Measurements from ENCODE around the gene MICAL1.

The MICAL1 gene

GRCh38 chr6:109482905-109483734 lies 27.5 kb upstream of the MICAL1 start, which contains the start of gene ZBTB24 (continued):
- TF ChIP-seq ZNF302 (tag by site-specific recombination; IDR thresholded peaks at IDR 0.05; ENCODE audit: low read depth) (no peak), ZNF335 (tag by site-specific recombination; conservative IDR thresholded peaks at IDR 0.05) (no peak), TSHZ1 (tag by site-specific recombination; IDR thresholded peaks at IDR 0.05; ENCODE audit: borderline replicate concordance) (no peak), ZNF521 (tag by site-specific recombination; IDR thresholded peaks at IDR 0.05) (no peak), ZNF433 (tag by site-specific recombination; IDR thresholded peaks at IDR 0.05; ENCODE audit: low read depth) (no peak), ELK4 (IDR thresholded peaks at IDR 0.05; ENCODE audit: borderline replicate concordance, low read depth, low read length) (no peak), GLIS2 (tag by site-specific recombination; IDR thresholded peaks at IDR 0.05) (peak; percentile 88), ZNF558 (tag by site-specific recombination; IDR thresholded peaks at IDR 0.05) (no peak), SALL2 (tag by site-specific recombination; IDR thresholded peaks at IDR 0.05; ENCODE audit: borderline replicate concordance) (no peak), ZNF571 (tag by site-specific recombination; IDR thresholded peaks at IDR 0.05) (no peak), ZNF555 (tag by site-specific recombination; conservative IDR thresholded peaks at IDR 0.05) (no peak), YY1 (tag by site-specific recombination; IDR thresholded peaks at IDR 0.05) (peak; percentile 22; the same call in 1 of the 2 replicates), EGR2 (tag by site-specific recombination; IDR thresholded peaks at IDR 0.05; ENCODE audit: low read depth) (no peak), BCL11B (tag by site-specific recombination; IDR thresholded peaks at IDR 0.05; ENCODE audit: low read depth) (no peak), ZNF645 (tag by site-specific recombination; IDR thresholded peaks at IDR 0.05) (no peak), ZEB2 (tag by site-specific recombination; IDR thresholded peaks at IDR 0.05) (no peak), ZNF701 (tag by site-specific recombination; IDR thresholded peaks at IDR 0.05) (no peak), KLF9 (tag by site-specific recombination; IDR thresholded peaks at IDR 0.05; ENCODE audit: low read depth) (no peak), ZNF398 (tag by site-specific recombination; IDR thresholded peaks at IDR 0.05) (no peak), ZSCAN30 (tag by site-specific recombination; IDR thresholded peaks at IDR 0.05) (peak; percentile 44; the same call in 1 of the 2 replicates), ZNF561 (tag by site-specific recombination; IDR thresholded peaks at IDR 0.05; ENCODE audit: borderline replicate concordance) (peak; percentile 52; the same call in 1 of the 2 replicates), ZNF518A (tag by site-specific recombination; conservative IDR thresholded peaks at IDR 0.05; ENCODE audit: low read depth) (no peak), ZFP3 (tag by site-specific recombination; IDR thresholded peaks at IDR 0.05; ENCODE audit: low read depth) (no peak), ZNF174 (tag by site-specific recombination; IDR thresholded peaks at IDR 0.05) (no peak), ZNF239 (tag by site-specific recombination; IDR thresholded peaks at IDR 0.05) (no peak)
